Activated CD4-positive, alpha-beta T cell treated with anti-CD3 and anti-CD28 coated beads, Interleukin-2, Interleukin-6, amounts not matched to agents 100 ng/mL and 50 ng/mL, durations not matched to agents 16 hours and 8 hours (primary cell): Measurements from ENCODE around the gene MAGED1.

ENCODE experiments used
- DNase-seq: peaks from one replicate; pipeline ENCODE4 v3.0.0-alpha.2; 2020

The MAGED1 gene

GRCh38 chrX:51892921-51893745, at the start of gene MAGED1:
Gene MAGED1 (plus strand): TSS chrX:51893623. CDS start chrX:51894305, 682 bp downstream.
- DNase-seq, result peak; percentile 86

GRCh38 chrX:51847463-51847862, 46.0 kb upstream of the MAGED1 start:
- no peak for DNase-seq

- no peak for DNase-seq
Measured at GRCh38 chrX:51851507-51852085, 41.8 kb upstream of the MAGED1 start.

DNA sequence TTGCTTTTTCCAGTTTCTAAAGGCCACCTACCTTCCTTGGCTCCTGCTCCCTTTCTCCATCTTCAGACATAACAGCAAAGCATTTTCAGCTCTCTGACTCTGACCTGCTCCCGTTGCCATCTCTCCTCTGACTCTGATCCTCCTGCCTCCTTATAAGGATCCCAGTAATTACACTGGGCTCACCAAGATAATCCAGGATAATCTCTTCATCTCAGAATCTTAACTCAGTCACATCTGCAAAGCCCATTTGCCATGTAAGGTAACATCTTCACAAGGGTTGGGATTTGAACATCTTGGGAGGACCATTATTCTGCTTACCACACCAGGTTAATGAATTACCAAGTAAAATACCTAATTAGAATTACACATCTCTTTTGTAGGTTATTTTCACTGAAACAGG, 41.3 kb upstream of the MAGED1 start:
- no peak for DNase-seq

DNA sequence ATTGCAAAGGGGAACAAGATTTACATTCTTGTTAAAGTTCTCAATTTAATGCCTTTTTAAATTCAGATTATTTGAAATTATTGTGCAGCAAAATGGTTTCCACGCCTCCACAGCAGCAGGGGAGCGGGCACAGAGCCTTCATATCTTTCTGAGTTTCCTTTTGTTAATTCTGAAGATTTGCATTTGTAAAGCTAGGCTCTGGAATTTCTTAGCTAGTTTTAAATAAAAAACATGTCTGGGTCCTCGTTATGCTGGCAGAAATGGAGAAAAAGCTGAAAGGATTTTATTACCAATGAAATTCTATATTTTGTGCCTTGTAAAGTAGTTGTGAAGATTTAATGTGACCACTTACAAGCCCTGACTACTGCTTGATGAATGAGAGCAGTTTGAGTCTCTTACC, 40.8 kb upstream of the MAGED1 start:
- no peak for DNase-seq

DNA sequence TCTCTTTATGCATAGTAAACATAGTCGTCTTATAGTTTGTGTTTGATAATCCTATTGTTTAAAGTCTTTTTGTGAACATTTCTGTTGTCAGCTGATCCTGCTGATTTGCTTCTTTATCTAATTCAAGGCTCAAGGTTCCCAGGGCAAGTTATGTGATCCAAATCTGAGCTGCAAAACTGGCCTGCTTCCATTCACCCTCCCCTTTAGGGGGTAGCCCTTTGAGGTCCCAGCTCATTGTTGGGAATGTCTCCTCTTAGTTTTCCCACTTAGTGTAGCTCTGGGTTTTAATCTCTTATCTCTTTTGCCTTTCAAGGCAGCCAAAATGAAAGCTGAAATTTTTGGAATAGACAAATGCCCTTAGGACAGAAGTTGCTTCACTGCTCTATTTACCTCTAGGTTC, 40.2 kb upstream of the MAGED1 start:
- DNase-seq, result no peak

GRCh38 chrX:51855698-51856097, 37.7 kb upstream of the MAGED1 start:
- no peak for DNase-seq

GRCh38 chrX:51857159-51857733, 36.2 kb upstream of the MAGED1 start:
- DNase-seq, result no peak

GRCh38 chrX:51860679-51861078, 32.7 kb upstream of the MAGED1 start:
- no peak for DNase-seq

GRCh38 chrX:51862920-51863319, 30.5 kb upstream of the MAGED1 start:
- DNase-seq, result peak; percentile 1

DNA sequence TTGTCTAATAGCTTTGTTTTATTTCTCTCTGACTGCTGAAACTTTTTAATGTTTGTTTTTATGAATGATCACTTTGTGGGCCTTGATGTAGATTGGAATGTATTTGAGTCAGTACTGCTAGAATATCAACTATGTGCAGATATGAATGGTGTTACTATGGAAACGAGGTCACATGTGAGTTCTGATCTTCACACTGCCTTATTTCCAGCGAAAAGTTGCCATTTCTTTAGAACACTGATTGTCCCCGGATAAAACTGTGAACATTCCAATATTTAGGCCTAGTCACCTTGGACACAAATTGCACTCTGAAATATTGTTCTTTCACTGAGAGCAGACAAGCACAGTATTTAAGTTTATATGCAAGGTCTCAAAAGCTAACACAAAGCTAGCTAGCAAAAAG, 27.2 kb upstream of the MAGED1 start:
- no peak for DNase-seq

GRCh38 chrX:51867626-51868025, 25.8 kb upstream of the MAGED1 start:
- DNase-seq, result no peak

DNA sequence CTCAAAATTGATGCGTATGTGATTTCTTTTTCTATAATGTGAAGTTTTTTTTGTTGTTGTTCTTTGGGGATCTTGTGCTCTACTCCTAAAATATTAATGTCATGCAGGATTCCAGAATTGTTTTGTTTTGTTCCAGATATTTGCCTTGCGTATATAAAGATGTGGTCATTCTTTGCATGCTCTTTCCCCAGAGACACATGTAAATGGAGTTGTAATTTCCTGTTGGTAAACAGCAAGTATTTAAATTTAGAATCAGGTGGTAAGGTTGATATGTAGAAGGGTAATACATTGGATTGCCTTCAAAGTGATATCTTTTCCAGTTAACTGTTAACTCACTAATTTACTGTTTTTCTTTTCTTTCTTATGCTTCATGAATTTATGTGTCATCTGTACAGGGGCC, 23.1 kb upstream of the MAGED1 start:
- no peak for DNase-seq

- no peak for DNase-seq
Measured at GRCh38 chrX:51874123-51874522, 19.3 kb upstream of the MAGED1 start.

- DNase-seq, result no peak
Measured at GRCh38 chrX:51876441-51876840, 17.0 kb upstream of the MAGED1 start.

- DNase-seq, result no peak
Measured at GRCh38 chrX:51878056-51878455, 15.4 kb upstream of the MAGED1 start.

- no peak for DNase-seq
Measured at GRCh38 chrX:51889851-51890250, 3.6 kb upstream of the MAGED1 start.

- DNase-seq, result no peak
Measured at GRCh38 chrX:51891245-51891644, 2.2 kb upstream of the MAGED1 start.

- DNase-seq, result no peak
Measured at GRCh38 chrX:51891821-51892551, 1.4 kb upstream of the MAGED1 start.

GRCh38 chrX:51893931-51894696, 691 bp downstream of the MAGED1 start:
- no peak for DNase-seq

DNA sequence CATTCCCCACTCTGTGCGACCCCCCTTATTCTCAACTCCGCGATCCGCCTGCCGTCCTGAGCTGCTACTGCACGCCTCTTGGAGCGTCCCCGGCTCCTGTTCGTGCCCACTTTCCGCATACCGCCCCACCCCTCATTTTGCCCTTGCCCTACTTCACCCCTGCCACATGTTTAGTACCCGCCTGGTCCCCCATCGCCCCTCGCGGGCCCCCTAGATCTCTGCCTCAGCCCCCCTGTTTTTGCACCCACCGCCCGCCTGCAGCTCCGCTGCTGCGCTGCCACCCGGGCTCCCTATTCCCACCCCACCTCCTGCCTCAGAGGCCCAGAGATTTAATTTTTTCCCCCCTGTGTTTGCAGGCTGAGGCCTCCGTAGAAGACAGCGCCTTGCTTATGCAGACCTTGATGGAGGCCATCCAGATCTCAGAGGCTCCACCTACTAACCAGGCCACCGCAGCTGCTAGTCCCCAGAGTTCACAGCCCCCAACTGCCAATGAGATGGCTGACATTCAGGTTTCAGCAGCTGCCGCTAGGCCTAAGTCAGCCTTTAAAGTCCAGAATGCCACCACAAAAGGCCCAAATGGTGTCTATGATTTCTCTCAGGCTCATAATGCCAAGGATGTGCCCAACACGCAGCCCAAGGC, 1.4 kb downstream of the MAGED1 start:
- no peak for DNase-seq

- DNase-seq, result no peak
Measured at GRCh38 chrX:51896626-51897025, 3.2 kb downstream of the MAGED1 start.
